ENCODE results near the gene URB2.

GRCh38 chr1:229593800-229594199 lies 32.2 kb upstream of the URB2 start:
- TF ChIP-seq CTCF (IDR thresholded peaks at IDR 0.05): no peak
- TF ChIP-seq EP300 (IDR thresholded peaks at IDR 0.05): no peak
- TF ChIP-seq POLR2AphosphoS5 (IDR thresholded peaks at IDR 0.05): no peak

All from gastroesophageal sphincter (tissue), 3 donors.